Neural cell (in vitro differentiated cells): Measurements from ENCODE around the gene PDCD1LG2. TPM values are rescaled to one million over a fixed set of nuclear protein-coding genes. Genes with fewer than 3 reads are reported as not detected.

Source experiments
- H2AFZ ChIP-seq: fragments of 200-600, 300-800 bp; sonication (generic), shearing (Covaris generic); 2 replicates; pipeline ENCODE4 v1.6.0; 2014; ENCODE audit warnings: low read depth, mild to moderate bottlenecking, antibody characterized with exemption, low read length, moderate library complexity
- H3F3A ChIP-seq: fragments of 200-600 bp; shearing (Covaris generic); 2 replicates; pipeline ENCODE4 v1.6.1; 2016; ENCODE audit warnings: mild to moderate bottlenecking, moderate library complexity, mixed read lengths, antibody characterized with exemption, low read length; ENCODE audit not compliant: insufficient read depth, poor library complexity, severe bottlenecking
- H3K27ac ChIP-seq: fragments of 200-600, 300-800 bp; sonication (generic), shearing (Covaris generic); 2 replicates; pipeline ENCODE4 v1.5.1; 2014; ENCODE audit warnings: mild to moderate bottlenecking, low read length, moderate library complexity
- H3K27me3 ChIP-seq: fragments of 300-800, 200-600 bp; sonication (generic), shearing (Covaris generic); 2 replicates; pipeline ENCODE4 v1.6.0; 2014; ENCODE audit warnings: mild to moderate bottlenecking, low read depth, low read length, moderate library complexity; ENCODE audit not compliant: insufficient read depth
- H3K36me3 ChIP-seq: fragments of 300-800, 200-600 bp; sonication (generic), shearing (Covaris generic); 2 replicates; pipeline ENCODE4 v1.5.1; 2014; ENCODE audit warnings: mild to moderate bottlenecking, antibody characterized with exemption, low read length, moderate library complexity; ENCODE audit not compliant: insufficient read depth
- H3K4me2 ChIP-seq: fragments of 300-800, 200-600 bp; sonication (generic), shearing (Covaris generic); 2 replicates; pipeline ENCODE4 v1.6.0; 2014; ENCODE audit warnings: mild to moderate bottlenecking, low read length
- H3K4me3 ChIP-seq: fragments of 300-800, 200-600 bp; sonication (generic), shearing (Covaris generic); 2 replicates; pipeline ENCODE4 v1.5.1; 2014; ENCODE audit warnings: mild to moderate bottlenecking, low read length, moderate library complexity
- H3K79me2 ChIP-seq: fragments of 200-600 bp; shearing (Covaris generic); replicated peaks from 2 replicates; pipeline ENCODE4 v1.6.0; 2014; ENCODE audit warnings: mild to moderate bottlenecking, low read length, moderate library complexity; ENCODE audit not compliant: insufficient read depth
- H3K9ac ChIP-seq: fragments of 300-800, 200-600 bp; sonication (generic), shearing (Covaris generic); 2 replicates; pipeline ENCODE4 v1.6.1; 2016; ENCODE audit warnings: mild to moderate bottlenecking, low read length, mixed read lengths
- H3K9me2 ChIP-seq: fragments of 200-600 bp; shearing (Covaris generic); 2 replicates; pipeline ENCODE4 v1.6.1; 2016; ENCODE audit warnings: mild to moderate bottlenecking, low read length, mixed read lengths; ENCODE audit not compliant: insufficient read depth
- H3K9me3 ChIP-seq: fragments of 200-600, 300-800 bp; sonication (generic), shearing (Covaris generic); 2 replicates; pipeline ENCODE4 v1.6.1; 2016; ENCODE audit warnings: mild to moderate bottlenecking, mixed run types, low read length, moderate library complexity, mixed read lengths
- H4K20me1 ChIP-seq: fragments of 200-600 bp; shearing (Covaris generic); 2 replicates; pipeline ENCODE4 v1.6.1; 2016; ENCODE audit warnings: mild to moderate bottlenecking, mixed run types; ENCODE audit not compliant: insufficient read depth
- CTCF ChIP-seq: fragments of 450-650 bp; IDR thresholded peaks from 2 replicates; pipeline ENCODE4 v1.5.1; 2014; ENCODE audit warnings: antibody characterized with exemption, mild to moderate bottlenecking, moderate library complexity; ENCODE audit not compliant: poor library complexity, severe bottlenecking
- EP300 ChIP-seq: fragments of 450-650 bp; conservative IDR thresholded peaks from 2 replicates; pipeline ENCODE4 v1.6.1; 2014; ENCODE audit warnings: antibody characterized with exemption, mild to moderate bottlenecking, moderate library complexity; ENCODE audit not compliant: poor library complexity, severe bottlenecking
- EZH2 ChIP-seq: fragments of 200-600, 300-800 bp; shearing (Covaris generic), sonication (generic); IDR thresholded peaks from 2 replicates; pipeline ENCODE4 v1.6.1; 2014; ENCODE audit warnings: antibody characterized with exemption, low read length, borderline replicate concordance, mild to moderate bottlenecking; ENCODE audit not compliant: insufficient read depth, poor library complexity, severe bottlenecking
- MXI1 ChIP-seq: fragments of 450-650 bp; conservative IDR thresholded peaks from 2 replicates; pipeline ENCODE4 v1.6.1; 2014; ENCODE audit warnings: antibody characterized with exemption, mild to moderate bottlenecking; ENCODE audit not compliant: poor library complexity, severe bottlenecking
- POLR2AphosphoS5 ChIP-seq: IDR thresholded peaks from 2 replicates; pipeline ENCODE4 v1.6.1; 2012
- RAD21 ChIP-seq: fragments of 450-650 bp; conservative IDR thresholded peaks from 2 replicates; pipeline ENCODE4 v1.6.1; 2014; ENCODE audit warnings: antibody characterized with exemption, mild to moderate bottlenecking, moderate library complexity
- SMC3 ChIP-seq: fragments of 450-650 bp; conservative IDR thresholded peaks from 2 replicates; pipeline ENCODE4 v1.6.1; 2014; ENCODE audit warnings: antibody characterized with exemption, mild to moderate bottlenecking, moderate library complexity; ENCODE audit not compliant: poor library complexity
- TAF1 ChIP-seq: IDR thresholded peaks from 2 replicates; pipeline ENCODE4 v1.6.1; 2012; ENCODE audit warnings: low read depth
- polyA plus RNA-seq: library from polyadenylated mRNA; depleted of rRNA; stranded (reverse); fragments of >200 nt; gene quantifications from 2 replicates; pipeline ENCODE4 v1.2.3, GENCODE V29; 2014
- TF ChIP-seq, protein P1 (sequence below): IDR thresholded peaks from 2 replicates; pipeline ENCODE4 v1.6.1; 2012; ENCODE audit warnings: borderline replicate concordance

The PDCD1LG2 gene
- polyA plus RNA-seq, 1 donor from 2014 or later = not detected

DNA sequence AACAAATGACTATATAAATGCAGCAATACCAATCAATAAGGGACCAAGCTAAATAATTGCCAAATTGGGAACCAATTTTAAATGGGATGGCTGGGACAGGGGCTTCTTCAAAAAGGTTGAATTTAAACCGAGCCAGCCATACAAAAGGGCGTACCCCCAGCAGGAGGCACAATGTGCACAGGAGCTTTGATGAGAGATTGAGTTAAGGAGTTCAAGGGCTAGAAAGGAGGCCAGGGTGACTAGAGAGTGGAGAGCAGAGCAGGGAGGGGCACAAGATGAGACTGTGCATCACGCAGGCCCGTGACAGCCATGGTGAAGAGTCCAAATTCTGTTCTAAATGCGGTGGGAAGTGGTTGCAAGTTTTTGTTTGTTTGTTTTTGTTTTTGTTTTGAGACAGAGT, 23.3 kb upstream of the PDCD1LG2 start:
- H3K4me3 ChIP-seq = no peak overlapping the region
- H3K9ac ChIP-seq = no peak overlapping the region
- no peak overlapping the region for H2AFZ ChIP-seq
- TF ChIP-seq, protein P1, sequence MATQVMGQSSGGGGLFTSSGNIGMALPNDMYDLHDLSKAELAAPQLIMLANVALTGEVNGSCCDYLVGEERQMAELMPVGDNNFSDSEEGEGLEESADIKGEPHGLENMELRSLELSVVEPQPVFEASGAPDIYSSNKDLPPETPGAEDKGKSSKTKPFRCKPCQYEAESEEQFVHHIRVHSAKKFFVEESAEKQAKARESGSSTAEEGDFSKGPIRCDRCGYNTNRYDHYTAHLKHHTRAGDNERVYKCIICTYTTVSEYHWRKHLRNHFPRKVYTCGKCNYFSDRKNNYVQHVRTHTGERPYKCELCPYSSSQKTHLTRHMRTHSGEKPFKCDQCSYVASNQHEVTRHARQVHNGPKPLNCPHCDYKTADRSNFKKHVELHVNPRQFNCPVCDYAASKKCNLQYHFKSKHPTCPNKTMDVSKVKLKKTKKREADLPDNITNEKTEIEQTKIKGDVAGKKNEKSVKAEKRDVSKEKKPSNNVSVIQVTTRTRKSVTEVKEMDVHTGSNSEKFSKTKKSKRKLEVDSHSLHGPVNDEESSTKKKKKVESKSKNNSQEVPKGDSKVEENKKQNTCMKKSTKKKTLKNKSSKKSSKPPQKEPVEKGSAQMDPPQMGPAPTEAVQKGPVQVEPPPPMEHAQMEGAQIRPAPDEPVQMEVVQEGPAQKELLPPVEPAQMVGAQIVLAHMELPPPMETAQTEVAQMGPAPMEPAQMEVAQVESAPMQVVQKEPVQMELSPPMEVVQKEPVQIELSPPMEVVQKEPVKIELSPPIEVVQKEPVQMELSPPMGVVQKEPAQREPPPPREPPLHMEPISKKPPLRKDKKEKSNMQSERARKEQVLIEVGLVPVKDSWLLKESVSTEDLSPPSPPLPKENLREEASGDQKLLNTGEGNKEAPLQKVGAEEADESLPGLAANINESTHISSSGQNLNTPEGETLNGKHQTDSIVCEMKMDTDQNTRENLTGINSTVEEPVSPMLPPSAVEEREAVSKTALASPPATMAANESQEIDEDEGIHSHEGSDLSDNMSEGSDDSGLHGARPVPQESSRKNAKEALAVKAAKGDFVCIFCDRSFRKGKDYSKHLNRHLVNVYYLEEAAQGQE = no peak
- TF ChIP-seq SMC3 (no peak), EZH2 (no peak), CTCF (no peak), MXI1 (no peak), EP300 (no peak), TAF1 (no peak), RAD21 (no peak), POLR2AphosphoS5 (no peak)
- no peaks in the 10 kb centered on the region for H3K27me3 ChIP-seq
- H3F3A ChIP-seq = no peaks in the 10 kb centered on the region
- no peaks in the 10 kb centered on the region for H4K20me1 ChIP-seq
- no peaks in the 10 kb centered on the region for H3K36me3 ChIP-seq
- H3K27ac ChIP-seq = no peak overlapping the region
- no peaks in the 10 kb centered on the region for H3K9me2 ChIP-seq
- no peak overlapping the region for H3K4me2 ChIP-seq
- no peaks in the 10 kb centered on the region for H3K9me3 ChIP-seq
- H3K79me2 ChIP-seq = no peaks in the 10 kb centered on the region

DNA sequence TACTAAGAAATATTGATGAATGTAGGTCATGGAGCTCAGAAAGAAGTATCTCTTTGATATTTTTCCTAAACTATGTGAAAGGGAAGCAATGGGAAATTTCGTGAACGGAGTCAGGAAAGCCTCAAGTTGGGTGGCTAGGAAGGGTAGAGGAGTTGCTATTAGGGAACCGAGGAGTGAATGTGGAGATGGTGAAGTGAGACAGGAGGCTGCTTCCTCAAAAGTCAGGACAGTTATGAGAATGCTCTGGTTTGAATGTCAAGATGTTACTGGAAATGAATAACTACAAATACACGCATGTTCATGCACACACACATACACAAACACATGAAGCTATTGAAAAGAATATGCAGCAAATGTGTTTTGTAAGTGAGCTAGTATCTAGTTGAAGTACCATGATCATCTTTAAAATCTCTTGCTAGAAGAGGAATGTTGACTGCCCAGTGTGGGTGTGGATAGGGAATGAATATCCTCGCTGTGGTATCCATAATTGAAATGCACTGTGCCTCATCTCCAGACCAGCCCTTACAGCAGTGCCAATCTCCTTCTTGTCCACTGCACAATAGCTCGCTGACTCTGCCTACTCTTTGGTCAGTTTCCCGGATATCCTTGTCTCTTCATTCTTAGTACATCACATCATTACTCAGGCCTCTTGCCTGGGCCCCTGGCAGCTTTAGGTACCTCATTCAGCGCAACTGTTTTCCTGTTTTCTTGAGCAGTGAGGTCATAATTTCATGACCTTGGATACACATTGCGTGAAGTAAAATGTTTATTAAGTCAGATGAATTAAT, 21.9 kb upstream of the PDCD1LG2 start:
- no peak overlapping the region for H2AFZ ChIP-seq
- no peaks in the 10 kb centered on the region for H3K9me3 ChIP-seq
- H3K9me2 ChIP-seq = no peaks in the 10 kb centered on the region

More for the DNA sequence above, 21.9 kb upstream of the PDCD1LG2 start:
- Histone ChIP-seq H3K27me3 (no peaks in the 10 kb centered on the region), H3K79me2 (no peaks in the 10 kb centered on the region), H3K4me2 (no peak overlapping the region), H3K27ac (no peak overlapping the region), H3F3A (no peaks in the 10 kb centered on the region), H4K20me1 (no peaks in the 10 kb centered on the region), H3K9ac (no peak overlapping the region), H3K36me3 (no peaks in the 10 kb centered on the region), H3K4me3 (no peak overlapping the region)
- TF ChIP-seq TAF1 = no peak
- no peak for TF ChIP-seq EP300
